ENCODE data around the gene XIRP1. TPM values are rescaled to one million over a fixed set of nuclear protein-coding genes. Genes with fewer than 3 reads are reported as not detected.

The XIRP1 gene
- total and polyA plus RNA-seq, 2 experiments from 2014 or later = not detected

DNA sequence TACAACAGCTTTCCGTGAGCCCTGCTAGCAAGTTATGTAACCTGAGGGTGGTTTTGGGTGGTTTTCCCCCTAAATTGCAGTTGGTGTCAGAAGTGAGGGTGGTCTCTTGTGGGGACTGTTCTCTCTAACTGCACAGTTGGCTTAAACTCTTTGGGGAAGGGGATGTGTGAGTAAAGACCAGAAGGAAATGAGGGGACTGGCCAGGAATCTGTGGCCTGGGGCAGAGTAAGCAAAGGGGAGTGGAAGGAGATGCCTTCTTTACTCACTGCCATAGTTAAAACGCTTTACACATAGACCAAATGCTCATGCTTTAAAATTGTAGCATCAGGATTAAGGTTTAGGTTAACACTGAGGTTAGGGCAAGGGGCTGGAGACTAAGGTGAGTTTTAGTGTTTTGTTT lies 21.2 kb upstream of the XIRP1 start:
- H3K4me1 ChIP-seq (ENCODE audit: insufficient read depth) = peaks cover 21% of the 10 kb centered on the region
- H3K4me1 Mint-ChIP-seq = peaks cover 19% of the 10 kb centered on the region
- H3K4me3 ChIP-seq = no peak overlapping the region
- H4K20me1 ChIP-seq (replicated peaks; ENCODE audit: insufficient read depth) = no peaks in the 10 kb centered on the region
- no peaks in the 10 kb centered on the region for H3F3A ChIP-seq (replicated peaks; ENCODE audit: low read depth)
- no peaks in the 10 kb centered on the region for H3K36me3 Mint-ChIP-seq (ENCODE audit: low read depth)
- no peaks in the 10 kb centered on the region for H3K79me2 ChIP-seq (replicated peaks; ENCODE audit: insufficient read depth)
- no peak overlapping the region for H3K27ac Mint-ChIP-seq
- no peaks in the 10 kb centered on the region for H3K36me3 ChIP-seq (ENCODE audit: insufficient read depth)
- H3K4me2 ChIP-seq = no peak overlapping the region
- H3K9me3 Mint-ChIP-seq = peaks cover 3% of the 10 kb centered on the region; the same call in 2 of the 3 replicates
- DNase-seq (ENCODE audit: low spot score) (no peak), ATAC-seq (no peak)
- no peak overlapping the region for H3K4me3 Mint-ChIP-seq
- H3K27me3 ChIP-seq (ENCODE audit: insufficient read depth) = no peaks in the 10 kb centered on the region; the same call in 1 of the 2 replicates
- H3K9me2 ChIP-seq (ENCODE audit: insufficient read depth) = peaks cover 1% of the 10 kb centered on the region; the same call in 1 of the 2 replicates
- H2AFZ ChIP-seq = peak overlapping the region; percentile 83
- H3K27ac ChIP-seq (ENCODE audit: low read depth) = no peak overlapping the region
- TF ChIP-seq EZH2phosphoT487 (IDR thresholded peaks at IDR 0.05; ENCODE audit: unreplicated experiment) (no peak), NANOG (IDR thresholded peaks at IDR 0.05; ENCODE audit: borderline replicate concordance) (no peak), STAT1 (IDR thresholded peaks at IDR 0.05; ENCODE audit: unreplicated experiment) (no peak), ZNF331 (CRISPR knock-in tag; IDR thresholded peaks at IDR 0.05; ENCODE audit: low read depth) (no peak), POLR2AphosphoS5 (IDR thresholded peaks at IDR 0.05; ENCODE audit: low read depth) (no peak), EZH2 (IDR thresholded peaks at IDR 0.05; ENCODE audit: low read depth, unreplicated experiment) (no peak)
- TF ChIP-seq, protein P1, sequence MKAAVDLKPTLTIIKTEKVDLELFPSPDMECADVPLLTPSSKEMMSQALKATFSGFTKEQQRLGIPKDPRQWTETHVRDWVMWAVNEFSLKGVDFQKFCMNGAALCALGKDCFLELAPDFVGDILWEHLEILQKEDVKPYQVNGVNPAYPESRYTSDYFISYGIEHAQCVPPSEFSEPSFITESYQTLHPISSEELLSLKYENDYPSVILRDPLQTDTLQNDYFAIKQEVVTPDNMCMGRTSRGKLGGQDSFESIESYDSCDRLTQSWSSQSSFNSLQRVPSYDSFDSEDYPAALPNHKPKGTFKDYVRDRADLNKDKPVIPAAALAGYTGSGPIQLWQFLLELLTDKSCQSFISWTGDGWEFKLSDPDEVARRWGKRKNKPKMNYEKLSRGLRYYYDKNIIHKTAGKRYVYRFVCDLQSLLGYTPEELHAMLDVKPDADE (IDR thresholded peaks at IDR 0.05) = no peak
- TF ChIP-seq, protein P2, sequence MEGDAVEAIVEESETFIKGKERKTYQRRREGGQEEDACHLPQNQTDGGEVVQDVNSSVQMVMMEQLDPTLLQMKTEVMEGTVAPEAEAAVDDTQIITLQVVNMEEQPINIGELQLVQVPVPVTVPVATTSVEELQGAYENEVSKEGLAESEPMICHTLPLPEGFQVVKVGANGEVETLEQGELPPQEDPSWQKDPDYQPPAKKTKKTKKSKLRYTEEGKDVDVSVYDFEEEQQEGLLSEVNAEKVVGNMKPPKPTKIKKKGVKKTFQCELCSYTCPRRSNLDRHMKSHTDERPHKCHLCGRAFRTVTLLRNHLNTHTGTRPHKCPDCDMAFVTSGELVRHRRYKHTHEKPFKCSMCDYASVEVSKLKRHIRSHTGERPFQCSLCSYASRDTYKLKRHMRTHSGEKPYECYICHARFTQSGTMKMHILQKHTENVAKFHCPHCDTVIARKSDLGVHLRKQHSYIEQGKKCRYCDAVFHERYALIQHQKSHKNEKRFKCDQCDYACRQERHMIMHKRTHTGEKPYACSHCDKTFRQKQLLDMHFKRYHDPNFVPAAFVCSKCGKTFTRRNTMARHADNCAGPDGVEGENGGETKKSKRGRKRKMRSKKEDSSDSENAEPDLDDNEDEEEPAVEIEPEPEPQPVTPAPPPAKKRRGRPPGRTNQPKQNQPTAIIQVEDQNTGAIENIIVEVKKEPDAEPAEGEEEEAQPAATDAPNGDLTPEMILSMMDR (conservative IDR thresholded peaks at IDR 0.05; ENCODE audit: low read depth in 2 of 2) = no peak
- TF ChIP-seq, protein P3, sequence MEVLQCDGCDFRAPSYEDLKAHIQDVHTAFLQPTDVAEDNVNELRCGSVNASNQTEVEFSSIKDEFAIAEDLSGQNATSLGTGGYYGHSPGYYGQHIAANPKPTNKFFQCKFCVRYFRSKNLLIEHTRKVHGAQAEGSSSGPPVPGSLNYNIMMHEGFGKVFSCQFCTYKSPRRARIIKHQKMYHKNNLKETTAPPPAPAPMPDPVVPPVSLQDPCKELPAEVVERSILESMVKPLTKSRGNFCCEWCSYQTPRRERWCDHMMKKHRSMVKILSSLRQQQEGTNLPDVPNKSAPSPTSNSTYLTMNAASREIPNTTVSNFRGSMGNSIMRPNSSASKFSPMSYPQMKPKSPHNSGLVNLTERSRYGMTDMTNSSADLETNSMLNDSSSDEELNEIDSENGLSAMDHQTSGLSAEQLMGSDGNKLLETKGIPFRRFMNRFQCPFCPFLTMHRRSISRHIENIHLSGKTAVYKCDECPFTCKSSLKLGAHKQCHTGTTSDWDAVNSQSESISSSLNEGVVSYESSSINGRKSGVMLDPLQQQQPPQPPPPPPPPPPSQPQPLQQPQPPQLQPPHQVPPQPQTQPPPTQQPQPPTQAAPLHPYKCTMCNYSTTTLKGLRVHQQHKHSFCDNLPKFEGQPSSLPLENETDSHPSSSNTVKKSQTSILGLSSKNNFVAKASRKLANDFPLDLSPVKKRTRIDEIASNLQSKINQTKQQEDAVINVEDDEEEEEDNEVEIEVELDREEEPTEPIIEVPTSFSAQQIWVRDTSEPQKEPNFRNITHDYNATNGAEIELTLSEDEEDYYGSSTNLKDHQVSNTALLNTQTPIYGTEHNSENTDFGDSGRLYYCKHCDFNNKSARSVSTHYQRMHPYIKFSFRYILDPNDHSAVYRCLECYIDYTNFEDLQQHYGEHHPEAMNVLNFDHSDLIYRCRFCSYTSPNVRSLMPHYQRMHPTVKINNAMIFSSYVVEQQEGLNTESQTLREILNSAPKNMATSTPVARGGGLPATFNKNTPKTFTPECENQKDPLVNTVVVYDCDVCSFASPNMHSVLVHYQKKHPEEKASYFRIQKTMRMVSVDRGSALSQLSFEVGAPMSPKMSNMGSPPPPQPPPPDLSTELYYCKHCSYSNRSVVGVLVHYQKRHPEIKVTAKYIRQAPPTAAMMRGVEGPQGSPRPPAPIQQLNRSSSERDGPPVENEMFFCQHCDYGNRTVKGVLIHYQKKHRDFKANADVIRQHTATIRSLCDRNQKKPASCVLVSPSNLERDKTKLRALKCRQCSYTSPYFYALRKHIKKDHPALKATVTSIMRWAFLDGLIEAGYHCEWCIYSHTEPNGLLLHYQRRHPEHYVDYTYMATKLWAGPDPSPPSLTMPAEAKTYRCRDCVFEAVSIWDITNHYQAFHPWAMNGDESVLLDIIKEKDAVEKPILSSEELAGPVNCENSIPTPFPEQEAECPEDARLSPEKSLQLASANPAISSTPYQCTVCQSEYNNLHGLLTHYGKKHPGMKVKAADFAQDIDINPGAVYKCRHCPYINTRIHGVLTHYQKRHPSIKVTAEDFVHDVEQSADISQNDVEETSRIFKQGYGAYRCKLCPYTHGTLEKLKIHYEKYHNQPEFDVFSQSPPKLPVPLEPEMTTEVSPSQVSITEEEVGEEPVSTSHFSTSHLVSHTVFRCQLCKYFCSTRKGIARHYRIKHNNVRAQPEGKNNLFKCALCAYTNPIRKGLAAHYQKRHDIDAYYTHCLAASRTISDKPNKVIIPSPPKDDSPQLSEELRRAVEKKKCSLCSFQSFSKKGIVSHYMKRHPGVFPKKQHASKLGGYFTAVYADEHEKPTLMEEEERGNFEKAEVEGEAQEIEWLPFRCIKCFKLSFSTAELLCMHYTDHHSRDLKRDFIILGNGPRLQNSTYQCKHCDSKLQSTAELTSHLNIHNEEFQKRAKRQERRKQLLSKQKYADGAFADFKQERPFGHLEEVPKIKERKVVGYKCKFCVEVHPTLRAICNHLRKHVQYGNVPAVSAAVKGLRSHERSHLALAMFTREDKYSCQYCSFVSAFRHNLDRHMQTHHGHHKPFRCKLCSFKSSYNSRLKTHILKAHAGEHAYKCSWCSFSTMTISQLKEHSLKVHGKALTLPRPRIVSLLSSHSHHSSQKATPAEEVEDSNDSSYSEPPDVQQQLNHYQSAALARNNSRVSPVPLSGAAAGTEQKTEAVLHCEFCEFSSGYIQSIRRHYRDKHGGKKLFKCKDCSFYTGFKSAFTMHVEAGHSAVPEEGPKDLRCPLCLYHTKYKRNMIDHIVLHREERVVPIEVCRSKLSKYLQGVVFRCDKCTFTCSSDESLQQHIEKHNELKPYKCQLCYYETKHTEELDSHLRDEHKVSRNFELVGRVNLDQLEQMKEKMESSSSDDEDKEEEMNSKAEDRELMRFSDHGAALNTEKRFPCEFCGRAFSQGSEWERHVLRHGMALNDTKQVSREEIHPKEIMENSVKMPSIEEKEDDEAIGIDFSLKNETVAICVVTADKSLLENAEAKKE (CRISPR knock-in tag; IDR thresholded peaks at IDR 0.05) = no peak
- peaks cover 2% of the 10 kb centered on the region for H3K27me3 Mint-ChIP-seq (ENCODE audit: insufficient read depth, low read depth, poor library complexity)

All from GM23338 (cell line).